HepG2 (cell line): ENCODE results near the gene STIP1. TPM values are rescaled to one million over a fixed set of nuclear protein-coding genes. Genes with fewer than 3 reads are reported as not detected.

Experiments
- ATAC-seq: fragments of 200-7000 bp; cut with Tn5 transposase; 3 replicates; pipeline ENCODE4 v1.9.1; 2020; ENCODE audit warnings: mild to moderate bottlenecking, moderate library complexity
- BruUV-seq: library from RNA; stranded (reverse); fragments of 400-500 nt; replicated peaks from 2 replicates; lab custom pipeline; 2021; lab: Mats Ljungman, UMichigan
- CTCF ChIA-PET: fragments of 300-600 bp; formaldehyde crosslinking; extraction: SDS; loops from one replicate; lab custom pipeline; 2021; ENCODE audit warnings: low total read pairs, inconsistent platforms, low intra/inter-chr PET ratio; lab: Yijun Ruan, JAX
- POLR2A ChIA-PET: fragments of 350-600 bp; sonication (Branson Sonifier 250); formaldehyde crosslinking; loops from one replicate; lab custom pipeline; 2020; ENCODE audit warnings: antibody characterized with exemption, inconsistent platforms; lab: Yijun Ruan, JAX
- DNase-seq: peaks from one replicate; pipeline ENCODE4 v3.0.0-alpha.2; 2015; ENCODE audit warnings: low spot score
- FAIRE-seq: peaks from 3 replicates; lab custom pipeline; 2011; peaks lifted over from hg19 to GRCh38; lab: Jason Lieb, UNC
- H2AFZ ChIP-seq: one replicate; pipeline ENCODE4 v1.6.1; 2011; ENCODE audit warnings: low read length, inconsistent platforms
- H3K27ac ChIP-seq: fragments of 300-600 bp; 3 replicates; pipeline ENCODE4 v1.8.0; 2011; ENCODE audit warnings: mixed run types, mild to moderate bottlenecking, mixed read lengths, low read length, inconsistent platforms; ENCODE audit not compliant: insufficient read depth; ENCODE audit errors: extremely low read length
- H3K27me3 ChIP-seq, 2 experiments: fragments of 200-600 bp in 1 of 2; 2 replicates in 1 of 2; 3 replicates in 1 of 2; pipeline versions ENCODE4 v1.6.0 to v1.8.0; 2011; ENCODE audit warnings: low read length in 2 of 2, mild to moderate bottlenecking in 2 of 2, moderate library complexity in 2 of 2, inconsistent platforms in 1 of 2; ENCODE audit not compliant: insufficient read depth in 2 of 2, control insufficient read depth in 1 of 2
- H3K36me3 ChIP-seq, 2 experiments: fragments of 200-600 bp in 1 of 2; replicated peaks in 1 of 2; 2 replicates in 1 of 2; 3 replicates in 1 of 2; pipeline versions ENCODE4 v1.5.1 to v1.8.0; 2011; ENCODE audit warnings: low read length in 2 of 2, inconsistent platforms in 1 of 2; ENCODE audit not compliant: insufficient read depth in 2 of 2, control insufficient read depth in 1 of 2
- H3K4me1 ChIP-seq: 2 replicates; pipeline ENCODE4 v1.5.1; 2012; ENCODE audit warnings: low read length, inconsistent platforms; ENCODE audit not compliant: insufficient read depth
- H3K4me2 ChIP-seq: 2 replicates; pipeline ENCODE4 v1.6.0; 2011; ENCODE audit warnings: low read depth, low read length, inconsistent platforms
- H3K4me3 ChIP-seq, 3 experiments: fragments of 200-600 bp in 1 of 3; sonication (generic), shearing (Covaris generic) in 1 of 3; replicated peaks in 1 of 3; 2 replicates each; pipeline ENCODE4 v1.5.1; 2011 to 2016; ENCODE audit warnings: low read length in 3 of 3, inconsistent platforms in 2 of 3, low read depth in 2 of 3, mild to moderate bottlenecking in 2 of 3, control low read depth in 1 of 3, mixed read lengths in 1 of 3; ENCODE audit not compliant: insufficient read depth in 1 of 3
- H3K79me2 ChIP-seq: one replicate; pipeline ENCODE4 v1.6.1; 2011; ENCODE audit warnings: low read length, inconsistent platforms; ENCODE audit not compliant: insufficient read depth
- H3K9ac ChIP-seq: 2 replicates; pipeline ENCODE4 v1.6.0; 2011; ENCODE audit warnings: mild to moderate bottlenecking, low read depth, low read length, inconsistent platforms; ENCODE audit not compliant: insufficient read depth
- H3K9me3 ChIP-seq: 2 replicates; pipeline ENCODE4 v1.5.1; 2012; ENCODE audit warnings: mild to moderate bottlenecking, low read length
- H4K20me1 ChIP-seq: 2 replicates; pipeline ENCODE4 v1.6.0; 2011; ENCODE audit warnings: inconsistent platforms, mild to moderate bottlenecking, low read length, moderate library complexity; ENCODE audit not compliant: insufficient read depth
- HNF1B ChIP-seq: sonication (generic); formaldehyde crosslinking; IDR thresholded peaks from 2 replicates; pipeline ENCODE4 v1.5.1; 2020; ENCODE audit warnings: mild to moderate bottlenecking, moderate library complexity, missing genetic modification reagents
- KDM5B ChIP-seq: sonication (generic); formaldehyde crosslinking; IDR thresholded peaks from 2 replicates; pipeline ENCODE4 v1.4.0; 2020; ENCODE audit warnings: missing genetic modification reagents, mild to moderate bottlenecking, borderline replicate concordance
- RFXANK ChIP-seq: IDR thresholded peaks from 2 replicates; pipeline ENCODE4 v1.6.1; 2016
- ZBTB34 ChIP-seq: sonication (generic); formaldehyde crosslinking; IDR thresholded peaks from 2 replicates; pipeline ENCODE4 v1.8.0; 2022; ENCODE audit warnings: mild to moderate bottlenecking, missing genetic modification reagents
- ZC3H4 ChIP-seq: sonication (generic); formaldehyde crosslinking; IDR thresholded peaks from 2 replicates; pipeline ENCODE4 v1.4.0; 2020; ENCODE audit warnings: missing genetic modification reagents, borderline replicate concordance
- ZNF275 ChIP-seq: sonication (generic); formaldehyde crosslinking; IDR thresholded peaks from 2 replicates; pipeline ENCODE4 v1.8.0; 2022; ENCODE audit warnings: missing genetic modification reagents, mild to moderate bottlenecking, inconsistent platforms, borderline replicate concordance
- ZNF333 ChIP-seq: sonication (generic); formaldehyde crosslinking; IDR thresholded peaks from 2 replicates; pipeline ENCODE4 v1.4.0; 2020; ENCODE audit warnings: mild to moderate bottlenecking, missing genetic modification reagents, borderline replicate concordance
- ZNF577 ChIP-seq: sonication (generic); formaldehyde crosslinking; IDR thresholded peaks from 2 replicates; pipeline ENCODE4 v1.4.0; 2020; ENCODE audit warnings: mild to moderate bottlenecking, low read depth, missing genetic modification reagents, borderline replicate concordance
- ZNF709 ChIP-seq: sonication (generic); formaldehyde crosslinking; IDR thresholded peaks from 2 replicates; pipeline ENCODE4 v1.5.0; 2020; ENCODE audit warnings: mild to moderate bottlenecking, missing genetic modification reagents
- WGBS: methylation state at CpG from one replicate; pipeline ENCODE4 v1.1.6; 2017; ENCODE audit warnings: low lambda C conversion rate; 5-methylcytosine and 5-hydroxymethylcytosine counted together
- in situ Hi-C: cut with HindIII; loops from 2 replicates; pipeline ENCODE4 v1.10.0; 2017; ENCODE audit warnings: low pct_unique_long_range_greater_than_20kb; ENCODE audit not compliant: extremely low pct_ligation_motif_present
- intact Hi-C: fragments of 100-400 bp; cut with micrococcal nuclease; formaldehyde crosslinking; loops from one replicate; pipeline ENCODE4 v1.10.0; 2022; ENCODE audit not compliant: unreplicated experiment
- polyA plus RNA-seq, 8 experiments: library from polyadenylated mRNA; depleted of rRNA in 3 of 8; stranded (reverse) in 7 of 8; unstranded in 1 of 8; fragments of >200 nt; fragmentation: Illumina TruSeq in 4 of 8; extraction: Trizol in 4 of 8; gene quantifications; 2 replicates each; pipeline versions ENCODE4 v1.2.1 to v1.2.3, GENCODE V29; 2011 to 2016; ENCODE audit warnings: low read depth in 4 of 8, missing spikeins in 1 of 8, mixed read lengths in 1 of 8; ENCODE audit not compliant: insufficient read depth in 1 of 8
- total RNA-seq, 5 experiments: library from RNA; depleted of rRNA; stranded (reverse); fragments of >200 nt; fragmentation: Illumina TruSeq; extraction: Trizol; gene quantifications; 2 replicates each; pipeline ENCODE4 v1.2.3, GENCODE V29; 2016; ENCODE audit warnings: low read depth in 1 of 5
- TF ChIP-seq, protein P1 (sequence below): sonication (generic); formaldehyde crosslinking; IDR thresholded peaks from 2 replicates; pipeline ENCODE4 v1.5.0; 2020; ENCODE audit warnings: mild to moderate bottlenecking, missing genetic modification reagents

STIP1 gene
- total and polyA plus RNA-seq, 2 of the 13 experiments (the other 11 are each of a cell fraction or from before 2014, with no cell fraction given) = 81.1 to 217 TPM

DNA sequence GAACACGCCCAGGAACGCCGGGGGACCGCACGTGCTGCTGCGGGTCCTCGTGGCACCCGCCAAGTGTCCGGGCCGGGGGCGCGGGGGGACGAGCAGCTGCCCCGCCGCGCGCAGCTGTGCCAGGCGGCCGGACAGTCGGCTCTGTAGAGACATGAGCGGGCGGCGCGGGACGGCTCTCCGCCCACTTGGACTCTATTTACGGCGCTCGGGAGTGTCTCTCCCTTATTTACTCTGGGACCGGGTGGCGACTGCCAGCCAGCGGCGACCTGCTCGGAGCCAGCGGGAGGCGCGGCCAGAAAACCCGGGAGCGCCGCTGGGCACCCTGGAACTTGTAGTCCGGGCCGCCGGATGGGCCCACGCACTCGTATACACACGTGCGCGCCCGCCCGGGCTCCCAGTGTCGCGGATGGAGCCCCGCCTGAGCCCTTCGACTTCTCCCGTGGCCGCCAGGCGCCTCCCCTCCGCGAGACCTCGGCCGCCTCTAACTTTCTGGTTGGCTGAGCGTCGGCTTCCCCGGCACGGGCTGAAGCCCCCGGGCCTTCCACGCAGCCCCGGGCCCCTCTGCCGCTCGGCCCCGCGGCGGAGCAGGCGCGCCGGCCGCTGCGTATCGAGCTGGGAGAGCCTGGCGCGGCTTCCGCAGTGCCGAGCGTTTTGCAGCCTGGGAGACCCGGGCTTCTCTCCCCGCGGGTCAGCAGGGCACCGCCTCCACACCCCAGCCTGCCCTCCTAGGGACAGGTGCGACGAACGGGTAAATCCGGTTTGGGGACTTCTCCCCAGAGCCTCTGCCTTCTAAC is 19.9 kb upstream of the STIP1 start, which contains the start of gene MACROD1 (continued):
- TF ChIP-seq ZNF333 (CRISPR knock-in tag) (no peak; the same call in 1 of the 2 replicates), ZNF577 (CRISPR knock-in tag) (no peak)

DNA sequence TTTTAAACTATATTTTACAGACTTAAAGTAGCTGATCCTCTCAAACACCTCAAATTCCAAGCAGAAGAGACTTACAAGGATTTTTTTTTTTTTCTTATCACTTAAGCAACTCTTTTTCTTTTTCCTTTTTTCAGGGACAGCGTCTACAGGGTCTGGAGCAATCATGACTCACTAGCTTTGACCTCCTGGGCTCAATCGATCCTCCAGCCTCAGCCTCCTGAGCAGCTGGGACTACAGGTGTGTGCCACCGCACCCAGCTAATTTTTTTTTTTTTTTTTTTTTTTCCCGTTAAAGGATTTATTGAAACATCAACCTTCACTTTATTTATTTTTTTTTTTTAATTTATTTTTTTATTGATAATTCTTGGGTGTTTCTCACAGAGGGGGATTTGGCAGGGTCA is 15.6 kb upstream of the STIP1 start:
- intact Hi-C loops (no loop called here), in situ Hi-C loops (no loop called here)
- no peaks in the 10 kb centered on the region for H3K36me3 ChIP-seq
- POLR2A ChIA-PET = interaction anchor here (0.6 to 1.0 kb wide), 4 partner anchors 16 to 312 kb away, joined by 3 to 8 read pairs (median 3); partner anchors contain the start of gene STIP1
- H4K20me1 ChIP-seq = no peaks in the 10 kb centered on the region
- H3K79me2 ChIP-seq = peaks cover 3% of the 10 kb centered on the region
- no peak for DNase-seq
- H3K9me3 ChIP-seq = peaks cover 4% of the 10 kb centered on the region
- H3K27ac ChIP-seq = peak overlapping the region; percentile 26
- FAIRE-seq = no peak
- BruUV-seq = no TSS peak
- ATAC-seq = no peak
- no peak overlapping the region for H2AFZ ChIP-seq
- no peak overlapping the region for H3K9ac ChIP-seq
- H3K4me2 ChIP-seq = no peak overlapping the region
- H3K27me3 ChIP-seq = no peaks in the 10 kb centered on the region; a peak in 1 of 5 replicates
- H3K4me3 ChIP-seq = no peak overlapping the region
- CTCF ChIA-PET = no interaction called here
- H3K4me1 ChIP-seq = peaks cover 30% of the 10 kb centered on the region
- 42% methylated on average over 4 of the region's 4 CpGs for WGBS
- TF ChIP-seq ZNF275 (CRISPR knock-in tag) (no peak), HNF1B (CRISPR knock-in tag) (no peak), ZNF709 (no peak), ZC3H4 (CRISPR knock-in tag) (no peak), RFXANK (CRISPR knock-in tag) (no peak), KDM5B (CRISPR knock-in tag) (no peak), ZBTB34 (no peak)
- TF ChIP-seq, protein P1, sequence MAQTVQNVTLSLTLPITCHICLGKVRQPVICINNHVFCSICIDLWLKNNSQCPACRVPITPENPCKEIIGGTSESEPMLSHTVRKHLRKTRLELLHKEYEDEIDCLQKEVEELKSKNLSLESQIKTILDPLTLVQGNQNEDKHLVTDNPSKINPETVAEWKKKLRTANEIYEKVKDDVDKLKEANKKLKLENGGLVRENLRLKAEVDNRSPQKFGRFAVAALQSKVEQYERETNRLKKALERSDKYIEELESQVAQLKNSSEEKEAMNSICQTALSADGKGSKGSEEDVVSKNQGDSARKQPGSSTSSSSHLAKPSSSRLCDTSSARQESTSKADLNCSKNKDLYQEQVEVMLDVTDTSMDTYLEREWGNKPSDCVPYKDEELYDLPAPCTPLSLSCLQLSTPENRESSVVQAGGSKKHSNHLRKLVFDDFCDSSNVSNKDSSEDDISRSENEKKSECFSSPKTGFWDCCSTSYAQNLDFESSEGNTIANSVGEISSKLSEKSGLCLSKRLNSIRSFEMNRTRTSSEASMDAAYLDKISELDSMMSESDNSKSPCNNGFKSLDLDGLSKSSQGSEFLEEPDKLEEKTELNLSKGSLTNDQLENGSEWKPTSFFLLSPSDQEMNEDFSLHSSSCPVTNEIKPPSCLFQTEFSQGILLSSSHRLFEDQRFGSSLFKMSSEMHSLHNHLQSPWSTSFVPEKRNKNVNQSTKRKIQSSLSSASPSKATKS = no peak
